ENCODE results near the gene ENSA. TPM values are rescaled to one million over a fixed set of nuclear protein-coding genes. Genes with fewer than 3 reads are reported as not detected.

The ENSA gene
- total RNA-seq, 4 donors from 2014 or later: 154 to 191 (median 167) TPM

- no peaks in the 10 kb centered on the region for H3K27me3 ChIP-seq
- peaks cover 16 to 59% (median 27%) of the 10 kb centered on the region in 3 donors for H3K4me1 ChIP-seq
- H3K27ac ChIP-seq: peak overlapping the region; percentile 55 to 80 (median 78)
- no peak overlapping the region for H3K4me3 ChIP-seq
- ATAC-seq: no peak
- peaks cover 0 to 82% of the 10 kb centered on the region in 2 donors for H3K36me3 ChIP-seq
- TF ChIP-seq POLR2A (IDR thresholded peaks at IDR 0.05) (no peak), EP300 (IDR thresholded peaks at IDR 0.05) (no peak)
- TF ChIP-seq, protein P1, sequence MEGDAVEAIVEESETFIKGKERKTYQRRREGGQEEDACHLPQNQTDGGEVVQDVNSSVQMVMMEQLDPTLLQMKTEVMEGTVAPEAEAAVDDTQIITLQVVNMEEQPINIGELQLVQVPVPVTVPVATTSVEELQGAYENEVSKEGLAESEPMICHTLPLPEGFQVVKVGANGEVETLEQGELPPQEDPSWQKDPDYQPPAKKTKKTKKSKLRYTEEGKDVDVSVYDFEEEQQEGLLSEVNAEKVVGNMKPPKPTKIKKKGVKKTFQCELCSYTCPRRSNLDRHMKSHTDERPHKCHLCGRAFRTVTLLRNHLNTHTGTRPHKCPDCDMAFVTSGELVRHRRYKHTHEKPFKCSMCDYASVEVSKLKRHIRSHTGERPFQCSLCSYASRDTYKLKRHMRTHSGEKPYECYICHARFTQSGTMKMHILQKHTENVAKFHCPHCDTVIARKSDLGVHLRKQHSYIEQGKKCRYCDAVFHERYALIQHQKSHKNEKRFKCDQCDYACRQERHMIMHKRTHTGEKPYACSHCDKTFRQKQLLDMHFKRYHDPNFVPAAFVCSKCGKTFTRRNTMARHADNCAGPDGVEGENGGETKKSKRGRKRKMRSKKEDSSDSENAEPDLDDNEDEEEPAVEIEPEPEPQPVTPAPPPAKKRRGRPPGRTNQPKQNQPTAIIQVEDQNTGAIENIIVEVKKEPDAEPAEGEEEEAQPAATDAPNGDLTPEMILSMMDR (IDR thresholded peaks at IDR 0.05): no peak
- 88% methylated on average over 2 of the region's 2 CpGs; no CpG with 5 or more reads in 1 of the 2 donors for WGBS, 2 donors (ENCODE audit: low coverage in 1 of 2)
- H3K9me3 ChIP-seq: no peaks in the 10 kb centered on the region
These were observed 8.5 kb downstream of the ENSA start for GRCh38 chr1:150620919-150621318.

GRCh38 chr1:150619576-150620509, 9.6 kb downstream of the ENSA start:
- H3K4me1 ChIP-seq: peaks cover 16 to 54% (median 27%) of the 10 kb centered on the region in 3 donors
- 4 to 14% methylated on average over 4 of the region's 4 CpGs for WGBS, 2 donors (ENCODE audit: low coverage in 1 of 2)
- peak overlapping the region; percentile 55 to 80 (median 78) for H3K27ac ChIP-seq
- peak; percentile 67 for ATAC-seq
- no peak overlapping the region for H3K4me3 ChIP-seq
- H3K27me3 ChIP-seq: no peaks in the 10 kb centered on the region
- H3K9me3 ChIP-seq: no peaks in the 10 kb centered on the region
- peaks cover 0 to 72% of the 10 kb centered on the region in 2 donors for H3K36me3 ChIP-seq
- TF ChIP-seq, protein P1 (IDR thresholded peaks at IDR 0.05): peak in 3 of 4 experiments; percentile 32 to 41 (median 34)
- TF ChIP-seq POLR2AphosphoS5 (IDR thresholded peaks at IDR 0.05): peak; percentile 61
- no peak for TF ChIP-seq POLR2A (IDR thresholded peaks at IDR 0.05)

GRCh38 chr1:150615346-150616201, 13.8 kb downstream of the ENSA start:
- WGBS, 2 donors (ENCODE audit: low coverage in 1 of 2): 85 to 95% methylated on average over 7 to 12 of the region's 12 CpGs
- H3K9me3 ChIP-seq: no peaks in the 10 kb centered on the region
- no peak for ATAC-seq
- H3K27me3 ChIP-seq: no peaks in the 10 kb centered on the region
- H3K4me1 ChIP-seq: peaks cover 7 to 66% (median 33%) of the 10 kb centered on the region in 3 donors
- peak overlapping the region in 2 of 4 donors; percentile 41 to 84 for H3K27ac ChIP-seq
- no peak overlapping the region for H3K4me3 ChIP-seq
- TF ChIP-seq, protein P1 (IDR thresholded peaks at IDR 0.05): no peak
- TF ChIP-seq POLR2A (IDR thresholded peaks at IDR 0.05) (no peak), EP300 (IDR thresholded peaks at IDR 0.05) (no peak), POLR2AphosphoS5 (IDR thresholded peaks at IDR 0.05) (no peak)
- peaks cover 0 to 49% of the 10 kb centered on the region in 2 donors for H3K36me3 ChIP-seq

GRCh38 chr1:150613061-150613920, 16.1 kb downstream of the ENSA start:
- Histone ChIP-seq H3K4me1 (peaks cover 0 to 66% (median 31%) of the 10 kb centered on the region in 3 donors), H3K4me3 (no peak overlapping the region), H3K27me3 (no peaks in the 10 kb centered on the region), H3K9me3 (no peaks in the 10 kb centered on the region), H3K27ac (peak overlapping the region; percentile 57 to 84 (median 82)), H3K36me3 (peaks cover 0 to 31% of the 10 kb centered on the region in 2 donors)
- WGBS, 2 donors (ENCODE audit: low coverage in 1 of 2): 28 to 35% methylated on average over 9 to 12 of the region's 12 CpGs
- peak; percentile 76 for ATAC-seq
- TF ChIP-seq, protein P1 (IDR thresholded peaks at IDR 0.05): no peak
- TF ChIP-seq POLR2AphosphoS5 (IDR thresholded peaks at IDR 0.05) (peak; percentile 80), POLR2A (IDR thresholded peaks at IDR 0.05) (peak in 1 of 2 donors; percentile 9), EP300 (IDR thresholded peaks at IDR 0.05) (no peak)
